Peyer's patch (tissue), 4 donors: ENCODE measurements around the gene OR4F6.

Source experiments
- POLR2A ChIP-seq, 2 donors: fragments of 450-650 bp; IDR thresholded peaks; one replicate each; pipeline ENCODE4 v1.5.1; 2017; ENCODE audit warnings: antibody characterized with exemption in 2 of 2, mild to moderate bottlenecking in 2 of 2, moderate library complexity in 2 of 2
- TF ChIP-seq, protein P1 (sequence below), 6 experiments: fragments of 450-650 bp in 4 of 6; fragments of 200-600 bp in 2 of 6; sonication (generic) in 1 of 6; IDR thresholded peaks; one replicate each; pipeline ENCODE4 v1.5.1; 2017 to 2019; ENCODE audit warnings: antibody characterized with exemption in 6 of 6, mild to moderate bottlenecking in 3 of 6, moderate library complexity in 1 of 6

DNA sequence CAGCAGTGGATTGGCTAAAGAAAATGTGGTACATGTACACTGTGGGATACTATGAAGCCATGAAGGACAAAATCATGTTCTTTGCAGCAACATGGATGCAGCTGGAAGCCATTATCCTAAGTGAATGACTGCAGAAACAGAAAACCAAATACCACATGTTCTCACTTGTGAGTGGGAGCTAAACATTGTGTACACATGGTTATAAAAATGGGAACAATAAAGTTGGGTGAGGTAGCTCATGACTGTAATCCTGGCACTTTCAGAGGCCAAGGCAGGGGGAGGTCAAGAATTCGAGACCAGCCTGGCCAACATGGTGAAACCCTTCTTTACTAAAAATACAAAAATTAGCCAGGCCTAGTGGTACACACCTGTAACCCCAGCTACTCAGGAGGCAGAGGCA is 3.6 kb upstream of the OR4F6 start:
- TF ChIP-seq POLR2A (IDR thresholded peaks at IDR 0.05): no peak
- TF ChIP-seq, protein P1, sequence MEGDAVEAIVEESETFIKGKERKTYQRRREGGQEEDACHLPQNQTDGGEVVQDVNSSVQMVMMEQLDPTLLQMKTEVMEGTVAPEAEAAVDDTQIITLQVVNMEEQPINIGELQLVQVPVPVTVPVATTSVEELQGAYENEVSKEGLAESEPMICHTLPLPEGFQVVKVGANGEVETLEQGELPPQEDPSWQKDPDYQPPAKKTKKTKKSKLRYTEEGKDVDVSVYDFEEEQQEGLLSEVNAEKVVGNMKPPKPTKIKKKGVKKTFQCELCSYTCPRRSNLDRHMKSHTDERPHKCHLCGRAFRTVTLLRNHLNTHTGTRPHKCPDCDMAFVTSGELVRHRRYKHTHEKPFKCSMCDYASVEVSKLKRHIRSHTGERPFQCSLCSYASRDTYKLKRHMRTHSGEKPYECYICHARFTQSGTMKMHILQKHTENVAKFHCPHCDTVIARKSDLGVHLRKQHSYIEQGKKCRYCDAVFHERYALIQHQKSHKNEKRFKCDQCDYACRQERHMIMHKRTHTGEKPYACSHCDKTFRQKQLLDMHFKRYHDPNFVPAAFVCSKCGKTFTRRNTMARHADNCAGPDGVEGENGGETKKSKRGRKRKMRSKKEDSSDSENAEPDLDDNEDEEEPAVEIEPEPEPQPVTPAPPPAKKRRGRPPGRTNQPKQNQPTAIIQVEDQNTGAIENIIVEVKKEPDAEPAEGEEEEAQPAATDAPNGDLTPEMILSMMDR (IDR thresholded peaks at IDR 0.05): no peak
